Neural cell (in vitro differentiated cells): ENCODE data around the gene TRPV5.

Experiments used
- CTCF ChIP-seq: fragments of 450-650 bp; IDR thresholded peaks from 2 replicates; pipeline ENCODE4 v1.5.1; 2014; ENCODE audit warnings: antibody characterized with exemption, mild to moderate bottlenecking, moderate library complexity; ENCODE audit not compliant: poor library complexity, severe bottlenecking
- EZH2 ChIP-seq: fragments of 200-600, 300-800 bp; shearing (Covaris generic), sonication (generic); IDR thresholded peaks from 2 replicates; pipeline ENCODE4 v1.6.1; 2014; ENCODE audit warnings: antibody characterized with exemption, low read length, borderline replicate concordance, mild to moderate bottlenecking; ENCODE audit not compliant: insufficient read depth, poor library complexity, severe bottlenecking
- MXI1 ChIP-seq: fragments of 450-650 bp; conservative IDR thresholded peaks from 2 replicates; pipeline ENCODE4 v1.6.1; 2014; ENCODE audit warnings: antibody characterized with exemption, mild to moderate bottlenecking; ENCODE audit not compliant: poor library complexity, severe bottlenecking
- POLR2AphosphoS5 ChIP-seq: IDR thresholded peaks from 2 replicates; pipeline ENCODE4 v1.6.1; 2012

- TF ChIP-seq CTCF (no peak), EZH2 (no peak), MXI1 (no peak), POLR2AphosphoS5 (no peak)
Measured at GRCh38 chr7:142914121-142914520, 19.4 kb downstream of the TRPV5 start.
